ENCODE measurements around the gene LOXL1.

LOXL1 gene

DNA sequence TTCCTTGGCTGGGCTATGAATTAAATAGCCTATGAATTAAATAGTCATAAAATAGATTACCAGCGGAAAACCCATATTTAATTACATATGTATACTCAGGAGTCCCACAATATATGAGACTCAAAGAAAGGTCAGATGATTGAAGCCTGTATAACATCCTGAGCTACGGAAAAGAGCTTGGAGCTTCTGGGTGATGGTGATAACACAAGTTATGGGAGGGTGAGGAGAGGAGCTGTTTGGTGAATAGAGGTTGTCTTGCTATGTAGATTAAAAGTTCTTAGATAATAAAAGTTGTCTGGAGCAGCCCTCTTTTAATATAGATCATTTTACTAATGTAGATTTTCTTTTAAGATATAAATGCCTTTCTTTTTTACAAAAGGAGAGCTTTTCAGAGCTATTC, 70.0 kb downstream of the LOXL1 start:
- Histone ChIP-seq H3K27ac (ENCODE audit: low read depth, low read length) (peak overlapping the region; percentile 94), H3K9ac (ENCODE audit: low read length in 5 of 5) (peak overlapping the region; percentile 7 to 96 (median 52)), H3K36me3 (ENCODE audit: control insufficient read depth in 5 of 5, insufficient read depth in 5 of 5, low read length in 5 of 5) (peaks cover 10 to 22% (median 16%) of the 10 kb centered on the region in 5 donors), H3K4me3 (ENCODE audit: low read depth in 1 of 5, low read length in 5 of 5) (peak overlapping the region; percentile 92 to 99 (median 96)), H3K27me3 (ENCODE audit: control insufficient read depth in 5 of 5, insufficient read depth in 4 of 5, low read length in 5 of 5) (no peaks in the 10 kb centered on the region), H3K9me3 (ENCODE audit: control insufficient read depth in 5 of 5, low read length in 5 of 5) (no peaks in the 10 kb centered on the region), H3K4me1 (ENCODE audit: control insufficient read depth in 5 of 5, insufficient read depth in 5 of 5, low read length in 5 of 5) (peaks cover 13 to 85% (median 75%) of the 10 kb centered on the region in 5 donors)

DNA sequence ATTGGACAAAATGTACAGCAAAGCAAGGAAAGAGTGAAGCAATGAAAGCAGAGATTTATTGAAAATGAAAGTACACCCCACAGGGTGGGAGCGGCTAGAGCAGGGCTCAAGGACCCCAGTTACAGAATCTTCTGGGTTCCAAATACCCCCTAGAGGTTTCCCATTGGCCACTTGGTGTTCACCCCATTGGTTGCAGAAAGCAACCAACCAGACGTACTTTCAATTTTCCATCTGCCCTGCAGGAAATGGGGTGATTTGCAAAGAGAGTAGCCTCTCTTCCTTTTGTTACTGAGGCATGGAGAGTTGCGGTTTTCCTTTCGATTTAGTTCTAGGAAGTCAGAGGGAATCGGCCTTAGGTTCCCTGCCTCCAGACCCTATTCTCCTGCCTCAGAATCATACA, 70.7 kb downstream of the LOXL1 start:
- peak overlapping the region; percentile 3 to 68 (median 52) for H3K9ac ChIP-seq (ENCODE audit: low read length in 5 of 5)
- H3K36me3 ChIP-seq (ENCODE audit: control insufficient read depth in 5 of 5, insufficient read depth in 5 of 5, low read length in 5 of 5), result peaks cover 10 to 27% (median 16%) of the 10 kb centered on the region in 5 donors
- H3K9me3 ChIP-seq (ENCODE audit: control insufficient read depth in 5 of 5, low read length in 5 of 5), result no peaks in the 10 kb centered on the region
- peaks cover 10 to 79% (median 68%) of the 10 kb centered on the region in 5 donors for H3K4me1 ChIP-seq (ENCODE audit: control insufficient read depth in 5 of 5, insufficient read depth in 5 of 5, low read length in 5 of 5)
- H3K27ac ChIP-seq (ENCODE audit: low read depth, low read length), result peak overlapping the region; percentile 94
- H3K4me3 ChIP-seq (ENCODE audit: low read depth in 1 of 5, low read length in 5 of 5), result peak overlapping the region; percentile 92 to 99 (median 96)
- H3K27me3 ChIP-seq (ENCODE audit: control insufficient read depth in 5 of 5, insufficient read depth in 4 of 5, low read length in 5 of 5), result no peaks in the 10 kb centered on the region

DNA sequence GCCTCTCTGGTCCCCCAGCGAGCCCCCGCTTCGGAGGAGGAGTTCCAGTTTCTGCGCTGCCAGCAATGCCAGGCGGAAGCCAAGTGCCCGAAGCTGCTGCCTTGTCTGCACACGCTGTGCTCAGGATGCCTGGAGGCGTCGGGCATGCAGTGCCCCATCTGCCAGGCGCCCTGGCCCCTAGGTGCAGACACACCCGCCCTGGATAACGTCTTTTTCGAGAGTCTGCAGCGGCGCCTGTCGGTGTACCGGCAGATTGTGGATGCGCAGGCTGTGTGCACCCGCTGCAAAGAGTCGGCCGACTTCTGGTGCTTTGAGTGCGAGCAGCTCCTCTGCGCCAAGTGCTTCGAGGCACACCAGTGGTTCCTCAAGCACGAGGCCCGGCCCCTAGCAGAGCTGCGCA, 71.7 kb downstream of the LOXL1 start:
- no peaks in the 10 kb centered on the region for H3K9me3 ChIP-seq (ENCODE audit: control insufficient read depth in 5 of 5, low read length in 5 of 5)
- peaks cover 8 to 70% (median 60%) of the 10 kb centered on the region in 5 donors for H3K4me1 ChIP-seq (ENCODE audit: control insufficient read depth in 5 of 5, insufficient read depth in 5 of 5, low read length in 5 of 5)
- no peaks in the 10 kb centered on the region for H3K27me3 ChIP-seq (ENCODE audit: control insufficient read depth in 5 of 5, insufficient read depth in 4 of 5, low read length in 5 of 5)
- peaks cover 10 to 29% (median 16%) of the 10 kb centered on the region in 5 donors for H3K36me3 ChIP-seq (ENCODE audit: control insufficient read depth in 5 of 5, insufficient read depth in 5 of 5, low read length in 5 of 5)
- H3K4me3 ChIP-seq (ENCODE audit: low read depth in 1 of 5, low read length in 5 of 5), result peak overlapping the region in 4 of 5 donors; percentile 92 to 99 (median 96)
- H3K27ac ChIP-seq (ENCODE audit: low read depth, low read length), result peak overlapping the region; percentile 94
- peak overlapping the region in 2 of 5 donors; percentile 59 to 68 for H3K9ac ChIP-seq (ENCODE audit: low read length in 5 of 5)

All from subcutaneous abdominal adipose tissue (tissue), 5 donors.